ENCODE measurements around the gene MAD1L1.

DNA sequence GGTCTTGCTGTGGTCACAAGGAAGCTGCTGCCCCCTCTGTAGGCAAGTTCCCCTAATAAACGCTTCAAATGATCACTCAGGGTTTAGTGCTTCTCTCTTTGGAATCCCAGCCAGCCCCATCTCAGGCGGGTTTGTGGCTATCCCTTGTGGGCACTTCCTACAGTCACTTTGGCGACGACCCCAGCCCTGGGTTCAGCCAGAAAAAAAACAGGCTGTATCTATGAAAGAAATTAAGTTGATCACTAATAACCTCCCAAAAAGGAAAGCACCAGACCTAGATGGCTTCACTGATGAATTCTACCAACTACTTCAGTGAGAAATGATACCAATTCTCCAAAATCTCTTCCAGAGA, 208.2 kb downstream of the MAD1L1 start:
- TF ChIP-seq CTCF (IDR thresholded peaks at IDR 0.05 in 8 of 11, conservative IDR thresholded peaks at IDR 0.05 in 3 of 11) (no peak), POLR2A (IDR thresholded peaks at IDR 0.05) (no peak)
